Measurements from ENCODE around the gene LTBP1. TPM values are rescaled to one million over a fixed set of nuclear protein-coding genes. Genes with fewer than 3 reads are reported as not detected.

LTBP1 gene
- total RNA-seq, 3 donors from 2014 or later (not counting 1 experiment from before 2014, with no cell fraction given), result 1.7 to 4.7 (median 3.5) TPM

DNA sequence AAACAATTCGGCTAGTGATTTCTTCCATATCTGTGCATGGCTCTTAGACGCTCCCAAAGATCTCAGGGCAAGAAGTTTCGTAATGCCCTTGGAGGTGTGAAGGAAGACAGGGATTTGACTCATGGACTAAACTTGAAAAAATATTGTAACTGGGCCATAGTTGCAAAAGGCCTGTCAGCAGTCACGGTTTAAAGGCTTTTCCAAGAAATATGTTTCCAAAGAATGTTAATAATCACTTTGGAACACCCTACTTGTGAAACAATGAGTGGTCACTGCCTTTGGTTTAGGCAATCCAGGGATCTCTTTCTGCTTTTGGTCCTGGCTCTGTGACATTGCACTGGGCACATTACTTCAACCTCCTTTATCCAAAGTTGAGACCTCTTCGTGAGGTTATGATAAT is 427.2 kb downstream of the LTBP1 start:
- Mint-ChIP-seq H3K36me3 (no peaks in the 10 kb centered on the region), H3K4me1 (no peaks in the 10 kb centered on the region), H3K27me3 (ENCODE audit: low read depth in 2 of 2) (no peaks in the 10 kb centered on the region), H3K4me3 (no peak overlapping the region), H3K9me3 (no peaks in the 10 kb centered on the region), H3K27ac (no peak overlapping the region)
- intact Hi-C loops (cut with micrococcal nuclease), result no loop called here
- WGBS (ENCODE audit: insufficient coverage), result 85% methylated on average over 4 of the region's 5 CpGs
- DNase-seq (no peak), ATAC-seq (no peak)
- H3K9me3 ChIP-seq (ENCODE audit: control insufficient read depth, insufficient read depth, low read length), result no peaks in the 10 kb centered on the region
- TF ChIP-seq, protein P1, sequence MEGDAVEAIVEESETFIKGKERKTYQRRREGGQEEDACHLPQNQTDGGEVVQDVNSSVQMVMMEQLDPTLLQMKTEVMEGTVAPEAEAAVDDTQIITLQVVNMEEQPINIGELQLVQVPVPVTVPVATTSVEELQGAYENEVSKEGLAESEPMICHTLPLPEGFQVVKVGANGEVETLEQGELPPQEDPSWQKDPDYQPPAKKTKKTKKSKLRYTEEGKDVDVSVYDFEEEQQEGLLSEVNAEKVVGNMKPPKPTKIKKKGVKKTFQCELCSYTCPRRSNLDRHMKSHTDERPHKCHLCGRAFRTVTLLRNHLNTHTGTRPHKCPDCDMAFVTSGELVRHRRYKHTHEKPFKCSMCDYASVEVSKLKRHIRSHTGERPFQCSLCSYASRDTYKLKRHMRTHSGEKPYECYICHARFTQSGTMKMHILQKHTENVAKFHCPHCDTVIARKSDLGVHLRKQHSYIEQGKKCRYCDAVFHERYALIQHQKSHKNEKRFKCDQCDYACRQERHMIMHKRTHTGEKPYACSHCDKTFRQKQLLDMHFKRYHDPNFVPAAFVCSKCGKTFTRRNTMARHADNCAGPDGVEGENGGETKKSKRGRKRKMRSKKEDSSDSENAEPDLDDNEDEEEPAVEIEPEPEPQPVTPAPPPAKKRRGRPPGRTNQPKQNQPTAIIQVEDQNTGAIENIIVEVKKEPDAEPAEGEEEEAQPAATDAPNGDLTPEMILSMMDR (IDR thresholded peaks at IDR 0.05), result no peak
- H3K36me3 ChIP-seq (ENCODE audit: control insufficient read depth, insufficient read depth, low read length), result no peaks in the 10 kb centered on the region
- no peaks in the 10 kb centered on the region for H3K27me3 ChIP-seq (ENCODE audit: control insufficient read depth, insufficient read depth, low read length)
- no peak overlapping the region for H3K27ac ChIP-seq (ENCODE audit: low read length)
- H3K4me3 ChIP-seq (ENCODE audit: low read length), result no peak overlapping the region
- H3K4me1 ChIP-seq (ENCODE audit: control insufficient read depth, insufficient read depth, low read length), result no peaks in the 10 kb centered on the region

DNA sequence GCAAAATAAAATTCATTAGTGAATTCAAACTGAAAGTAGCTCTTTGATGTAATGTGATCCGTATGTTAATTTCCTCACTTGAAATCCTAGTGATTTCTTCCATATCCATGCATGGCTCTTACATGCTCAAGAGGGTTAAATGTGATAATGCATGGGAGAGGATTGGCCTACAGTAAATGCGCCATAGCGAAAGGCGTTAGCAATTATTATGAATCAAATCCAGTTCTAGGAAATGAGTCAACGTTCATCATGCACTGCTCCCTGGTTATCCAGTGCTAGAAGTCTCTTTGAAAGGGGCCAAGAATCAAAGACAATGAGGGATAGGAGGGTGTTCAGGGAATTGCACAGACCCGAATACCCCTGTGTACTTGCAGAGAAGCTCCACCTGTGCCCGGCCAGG is 428.3 kb downstream of the LTBP1 start:
- Histone ChIP-seq H3K36me3 (ENCODE audit: control insufficient read depth, insufficient read depth, low read length) (no peaks in the 10 kb centered on the region), H3K4me3 (ENCODE audit: low read length) (no peak overlapping the region), H3K9me3 (ENCODE audit: control insufficient read depth, insufficient read depth, low read length) (no peaks in the 10 kb centered on the region), H3K4me1 (ENCODE audit: control insufficient read depth, insufficient read depth, low read length) (no peaks in the 10 kb centered on the region), H3K27ac (ENCODE audit: low read length) (no peak overlapping the region), H3K27me3 (ENCODE audit: control insufficient read depth, insufficient read depth, low read length) (no peaks in the 10 kb centered on the region)
- Mint-ChIP-seq H3K4me1 (no peaks in the 10 kb centered on the region), H3K27me3 (ENCODE audit: low read depth in 2 of 2) (no peaks in the 10 kb centered on the region), H3K27ac (no peak overlapping the region), H3K4me3 (no peak overlapping the region), H3K36me3 (no peaks in the 10 kb centered on the region), H3K9me3 (no peaks in the 10 kb centered on the region)
- intact Hi-C loops (cut with micrococcal nuclease), result no loop called here
- WGBS (ENCODE audit: insufficient coverage), result 94% methylated on average over 6 of the region's 7 CpGs
- TF ChIP-seq, protein P1 (IDR thresholded peaks at IDR 0.05), result no peak
- no peak for DNase-seq
- no peak for ATAC-seq

DNA sequence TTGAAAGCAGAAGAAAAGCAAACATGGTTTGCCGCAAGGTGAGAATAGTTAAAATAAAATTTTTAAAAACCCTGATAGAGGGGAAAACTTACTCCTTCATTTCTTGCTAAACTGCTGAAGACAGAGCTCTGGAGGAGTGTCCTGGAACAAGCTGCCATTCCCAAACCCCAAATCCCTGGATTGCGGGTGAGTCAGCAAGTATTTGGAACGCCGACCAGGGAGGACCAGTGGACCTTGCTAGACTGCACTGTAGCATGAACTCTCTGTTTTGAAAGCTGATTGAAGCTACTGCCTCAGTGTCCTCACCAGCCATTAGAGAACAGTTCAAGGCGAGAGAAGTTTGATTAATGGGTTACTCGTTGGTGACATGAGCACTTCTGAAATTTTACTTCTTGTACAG is 430.3 kb downstream of the LTBP1 start:
- intact Hi-C loops (cut with micrococcal nuclease), result no loop called here

More for the DNA sequence above, 430.3 kb downstream of the LTBP1 start:
- H3K4me1 Mint-ChIP-seq, result no peaks in the 10 kb centered on the region
- H3K4me1 ChIP-seq (ENCODE audit: control insufficient read depth, insufficient read depth, low read length), result no peaks in the 10 kb centered on the region
- no peak overlapping the region for H3K4me3 Mint-ChIP-seq
- H3K4me3 ChIP-seq (ENCODE audit: low read length), result no peak overlapping the region
- DNase-seq (no peak), ATAC-seq (no peak)
- TF ChIP-seq, protein P1 (IDR thresholded peaks at IDR 0.05), result no peak
- no peaks in the 10 kb centered on the region for H3K9me3 ChIP-seq (ENCODE audit: control insufficient read depth, insufficient read depth, low read length)
- no peaks in the 10 kb centered on the region for H3K9me3 Mint-ChIP-seq
- H3K27me3 ChIP-seq (ENCODE audit: control insufficient read depth, insufficient read depth, low read length), result no peaks in the 10 kb centered on the region
- WGBS (ENCODE audit: insufficient coverage), result 89% methylated on average over 6 of the region's 6 CpGs
- H3K36me3 Mint-ChIP-seq, result no peaks in the 10 kb centered on the region
- H3K27ac Mint-ChIP-seq, result no peak overlapping the region
- H3K36me3 ChIP-seq (ENCODE audit: control insufficient read depth, insufficient read depth, low read length), result no peaks in the 10 kb centered on the region
- H3K27me3 Mint-ChIP-seq (ENCODE audit: low read depth in 2 of 2), result no peaks in the 10 kb centered on the region
- H3K27ac ChIP-seq (ENCODE audit: low read length), result no peak overlapping the region

All from natural killer cell (primary cell).